SK-N-SH (cell line): ENCODE measurements around the gene ARHGEF6.

Source experiments
- GABPA ChIP-seq: IDR thresholded peaks from 2 replicates; pipeline ENCODE4 v1.4.0; 2012; ENCODE audit warnings: low read depth, mild to moderate bottlenecking
- JUND ChIP-seq: IDR thresholded peaks from 2 replicates; pipeline ENCODE4 v1.4.0; 2012
- SMC3 ChIP-seq: IDR thresholded peaks from 2 replicates; pipeline ENCODE4 v1.6.1; 2012; ENCODE audit warnings: low read depth, low read length, improper control_type of control experiment
- TEAD4 ChIP-seq: IDR thresholded peaks from 2 replicates; pipeline ENCODE4 v1.4.0; 2012; ENCODE audit warnings: mild to moderate bottlenecking, borderline replicate concordance; ENCODE audit not compliant: insufficient read depth
- TF ChIP-seq, protein P1 (sequence below): fragments of 200-600 bp; sonication (generic); IDR thresholded peaks from 2 replicates; pipeline ENCODE4 v1.6.1; 2017; ENCODE audit warnings: antibody characterized with exemption, mild to moderate bottlenecking, moderate library complexity
- TF ChIP-seq, protein P2 (sequence below): IDR thresholded peaks from 2 replicates; pipeline ENCODE4 v1.6.1; 2012; ENCODE audit warnings: mild to moderate bottlenecking, low read depth, low read length, moderate library complexity

DNA sequence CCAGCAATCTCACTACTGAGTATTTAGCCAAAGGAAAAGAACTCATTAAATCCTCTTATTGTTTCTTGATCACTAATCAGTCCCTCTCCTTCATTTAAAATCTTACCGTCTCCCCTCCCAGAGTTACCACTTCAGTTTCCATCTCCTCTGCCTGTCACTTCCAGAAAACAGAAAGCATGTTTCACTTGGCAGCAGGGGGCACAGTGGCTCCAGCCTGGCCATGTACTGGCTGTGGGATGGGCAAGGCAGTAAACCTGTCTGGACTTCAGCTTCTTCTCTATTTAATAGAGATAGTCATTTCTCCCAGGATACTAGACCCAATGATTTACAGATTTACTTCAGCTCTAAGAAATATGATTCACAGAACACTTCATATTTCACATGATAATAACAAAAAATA is 69.6 kb downstream of the ARHGEF6 start:
- TF ChIP-seq TEAD4 (no peak), JUND (no peak), SMC3 (peak; percentile 78), GABPA (no peak)
- TF ChIP-seq, protein P1, sequence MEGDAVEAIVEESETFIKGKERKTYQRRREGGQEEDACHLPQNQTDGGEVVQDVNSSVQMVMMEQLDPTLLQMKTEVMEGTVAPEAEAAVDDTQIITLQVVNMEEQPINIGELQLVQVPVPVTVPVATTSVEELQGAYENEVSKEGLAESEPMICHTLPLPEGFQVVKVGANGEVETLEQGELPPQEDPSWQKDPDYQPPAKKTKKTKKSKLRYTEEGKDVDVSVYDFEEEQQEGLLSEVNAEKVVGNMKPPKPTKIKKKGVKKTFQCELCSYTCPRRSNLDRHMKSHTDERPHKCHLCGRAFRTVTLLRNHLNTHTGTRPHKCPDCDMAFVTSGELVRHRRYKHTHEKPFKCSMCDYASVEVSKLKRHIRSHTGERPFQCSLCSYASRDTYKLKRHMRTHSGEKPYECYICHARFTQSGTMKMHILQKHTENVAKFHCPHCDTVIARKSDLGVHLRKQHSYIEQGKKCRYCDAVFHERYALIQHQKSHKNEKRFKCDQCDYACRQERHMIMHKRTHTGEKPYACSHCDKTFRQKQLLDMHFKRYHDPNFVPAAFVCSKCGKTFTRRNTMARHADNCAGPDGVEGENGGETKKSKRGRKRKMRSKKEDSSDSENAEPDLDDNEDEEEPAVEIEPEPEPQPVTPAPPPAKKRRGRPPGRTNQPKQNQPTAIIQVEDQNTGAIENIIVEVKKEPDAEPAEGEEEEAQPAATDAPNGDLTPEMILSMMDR = peak; percentile 59
- TF ChIP-seq, protein P2, sequence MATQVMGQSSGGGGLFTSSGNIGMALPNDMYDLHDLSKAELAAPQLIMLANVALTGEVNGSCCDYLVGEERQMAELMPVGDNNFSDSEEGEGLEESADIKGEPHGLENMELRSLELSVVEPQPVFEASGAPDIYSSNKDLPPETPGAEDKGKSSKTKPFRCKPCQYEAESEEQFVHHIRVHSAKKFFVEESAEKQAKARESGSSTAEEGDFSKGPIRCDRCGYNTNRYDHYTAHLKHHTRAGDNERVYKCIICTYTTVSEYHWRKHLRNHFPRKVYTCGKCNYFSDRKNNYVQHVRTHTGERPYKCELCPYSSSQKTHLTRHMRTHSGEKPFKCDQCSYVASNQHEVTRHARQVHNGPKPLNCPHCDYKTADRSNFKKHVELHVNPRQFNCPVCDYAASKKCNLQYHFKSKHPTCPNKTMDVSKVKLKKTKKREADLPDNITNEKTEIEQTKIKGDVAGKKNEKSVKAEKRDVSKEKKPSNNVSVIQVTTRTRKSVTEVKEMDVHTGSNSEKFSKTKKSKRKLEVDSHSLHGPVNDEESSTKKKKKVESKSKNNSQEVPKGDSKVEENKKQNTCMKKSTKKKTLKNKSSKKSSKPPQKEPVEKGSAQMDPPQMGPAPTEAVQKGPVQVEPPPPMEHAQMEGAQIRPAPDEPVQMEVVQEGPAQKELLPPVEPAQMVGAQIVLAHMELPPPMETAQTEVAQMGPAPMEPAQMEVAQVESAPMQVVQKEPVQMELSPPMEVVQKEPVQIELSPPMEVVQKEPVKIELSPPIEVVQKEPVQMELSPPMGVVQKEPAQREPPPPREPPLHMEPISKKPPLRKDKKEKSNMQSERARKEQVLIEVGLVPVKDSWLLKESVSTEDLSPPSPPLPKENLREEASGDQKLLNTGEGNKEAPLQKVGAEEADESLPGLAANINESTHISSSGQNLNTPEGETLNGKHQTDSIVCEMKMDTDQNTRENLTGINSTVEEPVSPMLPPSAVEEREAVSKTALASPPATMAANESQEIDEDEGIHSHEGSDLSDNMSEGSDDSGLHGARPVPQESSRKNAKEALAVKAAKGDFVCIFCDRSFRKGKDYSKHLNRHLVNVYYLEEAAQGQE = no peak
